Measurements from ENCODE around the gene EVA1A. TPM values are rescaled to one million over a fixed set of nuclear protein-coding genes. Genes with fewer than 3 reads are reported as not detected.
A peak's percentile ranks its signal among the peaks of the same experiment; 100 is the strongest.

Gene EVA1A
- total RNA-seq, 1 experiment from 2014 or later = 0.68 TPM

GRCh38 chr2:75587954-75588587, 27.3 kb upstream of the EVA1A start:
- Histone ChIP-seq H3K56ac (ENCODE audit: insufficient read length, low read depth, low read length) (no peak overlapping the region), H2BK12ac (ENCODE audit: insufficient read length, low read depth, low read length) (no peak overlapping the region), H3K14ac (ENCODE audit: insufficient read depth, low read length) (no peak overlapping the region), H3K18ac (ENCODE audit: insufficient read length, low read depth, low read length) (no peak overlapping the region), H3K79me2 (ENCODE audit: insufficient read depth, low read length) (no peaks in the 10 kb centered on the region), H3K9me3 (ENCODE audit: control insufficient read depth, low read depth, low read length) (no peaks in the 10 kb centered on the region), H3K27me3 (ENCODE audit: insufficient read depth, low read length) (no peaks in the 10 kb centered on the region), H3K79me1 (ENCODE audit: insufficient read depth, low read depth, low read length, poor library complexity, severe bottlenecking) (no peaks in the 10 kb centered on the region), H2AFZ (ENCODE audit: low read length) (no peak overlapping the region), H2BK15ac (ENCODE audit: low read depth, low read length) (no peak overlapping the region), H3K4ac (ENCODE audit: low read depth, low read length) (no peak overlapping the region), H3K4me2 (ENCODE audit: insufficient read depth, insufficient read length, low read length) (no peak overlapping the region), H3K23me2 (ENCODE audit: insufficient read length, low read depth, low read length, poor library complexity, severe bottlenecking) (no peaks in the 10 kb centered on the region), H3K23ac (ENCODE audit: insufficient read length, low read depth, low read length) (no peak overlapping the region), H4K91ac (ENCODE audit: insufficient read length, low read depth, low read length) (no peak overlapping the region), H4K8ac (replicated peaks; ENCODE audit: insufficient read length, low read depth, low read length) (no peak overlapping the region), H3T11ph (ENCODE audit: low read length) (no peak overlapping the region), H2BK20ac (ENCODE audit: low read depth, low read length, poor library complexity, severe bottlenecking) (no peak overlapping the region), H2AK5ac (ENCODE audit: insufficient read length, low read length) (no peak overlapping the region), H3K9ac (ENCODE audit: extremely low read depth, insufficient read length, low read length) (no peak overlapping the region), H4K20me1 (ENCODE audit: control insufficient read depth, insufficient read depth, insufficient read length) (no peaks in the 10 kb centered on the region), H3K27ac (ENCODE audit: insufficient read length, low read depth, low read length) (no peak overlapping the region), H2BK120ac (ENCODE audit: low read depth, low read length, poor library complexity, severe bottlenecking) (no peak overlapping the region), H4K5ac (ENCODE audit: insufficient read length, low read depth, low read length) (no peak overlapping the region), H2BK5ac (ENCODE audit: insufficient read length, low read length) (no peak overlapping the region), H3K4me1 (ENCODE audit: insufficient read depth, low read length) (no peaks in the 10 kb centered on the region)
- Mint-ChIP-seq H3K4me1 (peaks cover 0 to 2% of the 10 kb centered on the region in 2 experiments; a peak in 1 of 4 replicates), H3K4me3 (no peak overlapping the region), H3K27me3 (ENCODE audit: low read depth) (peaks cover 1% of the 10 kb centered on the region; the same call in 1 of the 2 replicates), H3K27ac (peak overlapping the region in 1 of 3 experiments; percentile 65; a peak in 1 of 7 replicates), H3K36me3 (ENCODE audit: insufficient read depth in 1 of 3, low read depth in 3 of 3) (no peaks in the 10 kb centered on the region), H3K9me3 (no peaks in the 10 kb centered on the region)
- DNase-seq = no peak
- WGBS (ENCODE audit: extremely low coverage, insufficient read length, low lambda C conversion rate) = no CpG with 5 or more reads among the region's 5 CpGs
- TF ChIP-seq CTCF (conservative IDR thresholded peaks at IDR 0.05) = no peak

Data from H9 (cell line).